Effector memory CD4-positive, alpha-beta T cell (primary cell): Measurements from ENCODE around the gene GRAP2.

Experiments
- DNase-seq, 3 donors: peaks; one replicate each; pipeline ENCODE4 v3.0.0-alpha.2; 2020
- H3K27ac ChIP-seq: 2 replicates; pipeline ENCODE4 v1.7.0; 2013; ENCODE audit warnings: mild to moderate bottlenecking, low read length, moderate library complexity; ENCODE audit not compliant: insufficient read depth, poor library complexity, severe bottlenecking
- H3K27me3 ChIP-seq: replicated peaks from 2 replicates; pipeline ENCODE4 v1.7.0; 2013; ENCODE audit warnings: mild to moderate bottlenecking, low read length; ENCODE audit not compliant: insufficient read depth, control insufficient read depth, poor library complexity, severe bottlenecking
- H3K36me3 ChIP-seq: 2 replicates; pipeline ENCODE4 v1.7.0; 2013; ENCODE audit warnings: mild to moderate bottlenecking, low read length, moderate library complexity; ENCODE audit not compliant: control insufficient read depth, insufficient read depth
- H3K4me1 ChIP-seq: 2 replicates; pipeline ENCODE4 v1.7.0; 2013; ENCODE audit warnings: low read length, mild to moderate bottlenecking; ENCODE audit not compliant: control insufficient read depth, insufficient read depth, poor library complexity, severe bottlenecking
- H3K4me3 ChIP-seq: 2 replicates; pipeline ENCODE4 v1.7.0; 2013; ENCODE audit warnings: low read length, low read depth, mild to moderate bottlenecking; ENCODE audit not compliant: insufficient read depth, poor library complexity, severe bottlenecking
- H3K9me3 ChIP-seq: 2 replicates; pipeline ENCODE4 v1.7.0; 2013; ENCODE audit warnings: mild to moderate bottlenecking, low read length, moderate library complexity; ENCODE audit not compliant: control insufficient read depth

GRAP2 gene

GRCh38 chr22:39997939-39998726, 97.2 kb downstream of the GRAP2 start:
- Histone ChIP-seq H3K4me3 (no peak overlapping the region), H3K36me3 (no peaks in the 10 kb centered on the region), H3K27ac (no peak overlapping the region), H3K4me1 (peaks cover 12% of the 10 kb centered on the region), H3K9me3 (no peaks in the 10 kb centered on the region), H3K27me3 (peaks cover 10% of the 10 kb centered on the region)
- no peak for DNase-seq

- DNase-seq, result no peak
- H3K27ac ChIP-seq, result no peak overlapping the region
- H3K36me3 ChIP-seq, result no peaks in the 10 kb centered on the region
- H3K27me3 ChIP-seq, result peaks cover 10% of the 10 kb centered on the region
- H3K4me1 ChIP-seq, result peaks cover 9% of the 10 kb centered on the region
- H3K9me3 ChIP-seq, result no peaks in the 10 kb centered on the region
- no peak overlapping the region for H3K4me3 ChIP-seq
Observed at GRCh38 chr22:39999144-39999757, 98.4 kb downstream of the GRAP2 start.

- H3K4me1 ChIP-seq, result peaks cover 4% of the 10 kb centered on the region
- no peaks in the 10 kb centered on the region for H3K9me3 ChIP-seq
- H3K36me3 ChIP-seq, result no peaks in the 10 kb centered on the region
- H3K27ac ChIP-seq, result no peak overlapping the region
- peaks cover 7% of the 10 kb centered on the region for H3K27me3 ChIP-seq
- no peak overlapping the region for H3K4me3 ChIP-seq
- DNase-seq, result no peak
Observed at GRCh38 chr22:40000171-40000570, 99.3 kb downstream of the GRAP2 start.

GRCh38 chr22:40001106-40001505, 100.2 kb downstream of the GRAP2 start:
- H3K9me3 ChIP-seq, result no peaks in the 10 kb centered on the region
- H3K4me1 ChIP-seq, result no peaks in the 10 kb centered on the region
- H3K4me3 ChIP-seq, result no peak overlapping the region
- H3K27me3 ChIP-seq, result no peaks in the 10 kb centered on the region
- no peak for DNase-seq
- H3K36me3 ChIP-seq, result no peaks in the 10 kb centered on the region
- H3K27ac ChIP-seq, result no peak overlapping the region

GRCh38 chr22:40001800-40002577, 101.1 kb downstream of the GRAP2 start:
- Histone ChIP-seq H3K27ac (no peak overlapping the region), H3K36me3 (no peaks in the 10 kb centered on the region), H3K4me1 (no peaks in the 10 kb centered on the region), H3K27me3 (no peaks in the 10 kb centered on the region), H3K9me3 (no peaks in the 10 kb centered on the region), H3K4me3 (no peak overlapping the region)
- DNase-seq, result no peak

- no peaks in the 10 kb centered on the region for H3K4me1 ChIP-seq
Observed at GRCh38 chr22:40002935-40003715, 102.2 kb downstream of the GRAP2 start.

GRCh38 chr22:40004836-40005235, 104.0 kb downstream of the GRAP2 start:
- Histone ChIP-seq H3K27ac (no peak overlapping the region), H3K4me1 (no peaks in the 10 kb centered on the region), H3K36me3 (no peaks in the 10 kb centered on the region), H3K27me3 (no peaks in the 10 kb centered on the region), H3K9me3 (no peaks in the 10 kb centered on the region), H3K4me3 (no peak overlapping the region)
- no peak for DNase-seq

More at GRCh38 chr22:40002935-40003715, 102.2 kb downstream of the GRAP2 start:
- Histone ChIP-seq H3K27me3 (no peaks in the 10 kb centered on the region), H3K9me3 (no peaks in the 10 kb centered on the region), H3K36me3 (no peaks in the 10 kb centered on the region), H3K27ac (no peak overlapping the region), H3K4me3 (no peak overlapping the region)
- DNase-seq, result no peak

GRCh38 chr22:40006641-40007040, 105.8 kb downstream of the GRAP2 start:
- H3K27me3 ChIP-seq, result no peaks in the 10 kb centered on the region
- H3K36me3 ChIP-seq, result no peaks in the 10 kb centered on the region
- H3K4me3 ChIP-seq, result no peak overlapping the region
- no peaks in the 10 kb centered on the region for H3K9me3 ChIP-seq
- H3K27ac ChIP-seq, result no peak overlapping the region
- no peak for DNase-seq
- no peaks in the 10 kb centered on the region for H3K4me1 ChIP-seq

- H3K4me1 ChIP-seq, result no peaks in the 10 kb centered on the region
- DNase-seq, result no peak
- H3K9me3 ChIP-seq, result no peaks in the 10 kb centered on the region
Observed at GRCh38 chr22:40007853-40008710, 107.2 kb downstream of the GRAP2 start.

More at GRCh38 chr22:40007853-40008710, 107.2 kb downstream of the GRAP2 start:
- Histone ChIP-seq H3K36me3 (no peaks in the 10 kb centered on the region), H3K27me3 (no peaks in the 10 kb centered on the region), H3K4me3 (no peak overlapping the region), H3K27ac (no peak overlapping the region)
